OCI-M2 (cell line): ENCODE results near the gene ATG14.

Experiments used
- DNase-seq: peaks from one replicate; lab custom pipeline; 2025; ENCODE audit not compliant: unreplicated experiment; lab: John Stamatoyannopoulos, UW

Gene ATG14

GRCh38 chr14:55317542-55318306 lies 93.9 kb downstream of the ATG14 start:
- no peak for DNase-seq

DNA sequence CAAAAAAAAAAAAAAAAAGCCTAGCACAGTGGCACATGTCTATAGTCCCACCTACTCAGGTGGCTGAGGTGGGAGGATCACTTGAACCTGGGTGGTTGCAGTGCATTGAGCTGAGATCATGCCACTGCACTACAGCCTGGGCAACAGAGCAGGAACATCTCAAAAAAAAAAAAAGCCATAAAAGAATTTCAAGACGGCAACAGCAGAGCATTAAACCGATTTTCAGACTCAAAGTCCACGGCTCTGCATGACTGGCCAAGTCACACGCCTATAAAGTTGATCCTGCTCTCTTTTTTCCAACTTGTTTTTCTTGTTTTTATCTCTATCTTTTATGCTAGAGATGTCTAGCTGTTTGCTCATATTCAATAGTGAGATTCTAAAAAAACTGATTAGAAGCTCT lies 95.1 kb downstream of the ATG14 start:
- no peak for DNase-seq
